ENCODE results near the gene PGM2. TPM values are rescaled to one million over a fixed set of nuclear protein-coding genes. Genes with fewer than 3 reads are reported as not detected.

The PGM2 gene
- polyA plus RNA-seq, 1 donor from 2014 or later, result 9.3 TPM

GRCh38 chr4:37828843-37829242, 2.4 kb downstream of the PGM2 start:
- Histone ChIP-seq H2AFZ (ENCODE audit: low read depth, low read length) (no peak overlapping the region), H3K36me3 (ENCODE audit: insufficient read depth, low read length) (peaks cover 4% of the 10 kb centered on the region), H3K9ac (ENCODE audit: low read length) (no peak overlapping the region), H3K79me2 (replicated peaks; ENCODE audit: insufficient read depth, low read length) (no peaks in the 10 kb centered on the region), H3K27me3 (ENCODE audit: insufficient read depth, low read depth, low read length) (no peaks in the 10 kb centered on the region), H4K20me1 (ENCODE audit: insufficient read depth) (no peaks in the 10 kb centered on the region), H3K9me2 (ENCODE audit: insufficient read depth, low read length) (no peaks in the 10 kb centered on the region), H3K4me3 (ENCODE audit: low read length) (no peak overlapping the region), H3K9me3 (ENCODE audit: low read length) (no peaks in the 10 kb centered on the region), H3F3A (ENCODE audit: insufficient read depth, low read length, poor library complexity, severe bottlenecking) (no peaks in the 10 kb centered on the region), H3K27ac (ENCODE audit: low read length) (no peak overlapping the region), H3K4me2 (ENCODE audit: low read length) (no peak overlapping the region)
- TF ChIP-seq POLR2AphosphoS5 (IDR thresholded peaks at IDR 0.05) (no peak), EP300 (conservative IDR thresholded peaks at IDR 0.05; ENCODE audit: poor library complexity, severe bottlenecking) (no peak), CTCF (IDR thresholded peaks at IDR 0.05; ENCODE audit: poor library complexity, severe bottlenecking) (no peak), TAF1 (IDR thresholded peaks at IDR 0.05; ENCODE audit: low read depth) (no peak)

GRCh38 chr4:37830640-37831039, 4.2 kb downstream of the PGM2 start:
- no peaks in the 10 kb centered on the region for H3F3A ChIP-seq (ENCODE audit: insufficient read depth, low read length, poor library complexity, severe bottlenecking)
- no peaks in the 10 kb centered on the region for H3K9me3 ChIP-seq (ENCODE audit: low read length)
- H3K4me2 ChIP-seq (ENCODE audit: low read length), result no peak overlapping the region
- no peak overlapping the region for H3K27ac ChIP-seq (ENCODE audit: low read length)
- peaks cover 4% of the 10 kb centered on the region for H3K36me3 ChIP-seq (ENCODE audit: insufficient read depth, low read length)
- no peak overlapping the region for H2AFZ ChIP-seq (ENCODE audit: low read depth, low read length)
- H3K9ac ChIP-seq (ENCODE audit: low read length), result no peak overlapping the region
- no peaks in the 10 kb centered on the region for H3K79me2 ChIP-seq (replicated peaks; ENCODE audit: insufficient read depth, low read length)
- no peak for TF ChIP-seq REST (IDR thresholded peaks at IDR 0.05; ENCODE audit: borderline replicate concordance)
- no peak for TF ChIP-seq MXI1 (conservative IDR thresholded peaks at IDR 0.05; ENCODE audit: poor library complexity, severe bottlenecking)
- H4K20me1 ChIP-seq (ENCODE audit: insufficient read depth), result no peaks in the 10 kb centered on the region
- no peak overlapping the region for H3K4me3 ChIP-seq (ENCODE audit: low read length)
- H3K27me3 ChIP-seq (ENCODE audit: insufficient read depth, low read depth, low read length), result no peaks in the 10 kb centered on the region
- no peaks in the 10 kb centered on the region for H3K9me2 ChIP-seq (ENCODE audit: insufficient read depth, low read length)

- Histone ChIP-seq H3K9me2 (ENCODE audit: insufficient read depth, low read length) (no peaks in the 10 kb centered on the region), H3K4me3 (ENCODE audit: low read length) (no peak overlapping the region), H3K36me3 (ENCODE audit: insufficient read depth, low read length) (peaks cover 4% of the 10 kb centered on the region), H3K9me3 (ENCODE audit: low read length) (no peaks in the 10 kb centered on the region), H3K27ac (ENCODE audit: low read length) (no peak overlapping the region), H2AFZ (ENCODE audit: low read depth, low read length) (no peak overlapping the region), H3K9ac (ENCODE audit: low read length) (no peak overlapping the region), H4K20me1 (ENCODE audit: insufficient read depth) (no peaks in the 10 kb centered on the region), H3F3A (ENCODE audit: insufficient read depth, low read length, poor library complexity, severe bottlenecking) (no peaks in the 10 kb centered on the region), H3K4me2 (ENCODE audit: low read length) (no peak overlapping the region), H3K27me3 (ENCODE audit: insufficient read depth, low read depth, low read length) (no peaks in the 10 kb centered on the region), H3K79me2 (replicated peaks; ENCODE audit: insufficient read depth, low read length) (no peaks in the 10 kb centered on the region)
- TF ChIP-seq EZH2 (IDR thresholded peaks at IDR 0.05; ENCODE audit: borderline replicate concordance, insufficient read depth, low read length, poor library complexity, severe bottlenecking), result no peak
These were observed 8.5 kb downstream of the PGM2 start for GRCh38 chr4:37835031-37835430.
